ENCODE results near the gene ITSN2. TPM values are rescaled to one million over a fixed set of nuclear protein-coding genes. Genes with fewer than 3 reads are reported as not detected.

ITSN2 gene
- total and polyA plus RNA-seq, 12 donors, result 35.1 to 108 (median 59.8) TPM

DNA sequence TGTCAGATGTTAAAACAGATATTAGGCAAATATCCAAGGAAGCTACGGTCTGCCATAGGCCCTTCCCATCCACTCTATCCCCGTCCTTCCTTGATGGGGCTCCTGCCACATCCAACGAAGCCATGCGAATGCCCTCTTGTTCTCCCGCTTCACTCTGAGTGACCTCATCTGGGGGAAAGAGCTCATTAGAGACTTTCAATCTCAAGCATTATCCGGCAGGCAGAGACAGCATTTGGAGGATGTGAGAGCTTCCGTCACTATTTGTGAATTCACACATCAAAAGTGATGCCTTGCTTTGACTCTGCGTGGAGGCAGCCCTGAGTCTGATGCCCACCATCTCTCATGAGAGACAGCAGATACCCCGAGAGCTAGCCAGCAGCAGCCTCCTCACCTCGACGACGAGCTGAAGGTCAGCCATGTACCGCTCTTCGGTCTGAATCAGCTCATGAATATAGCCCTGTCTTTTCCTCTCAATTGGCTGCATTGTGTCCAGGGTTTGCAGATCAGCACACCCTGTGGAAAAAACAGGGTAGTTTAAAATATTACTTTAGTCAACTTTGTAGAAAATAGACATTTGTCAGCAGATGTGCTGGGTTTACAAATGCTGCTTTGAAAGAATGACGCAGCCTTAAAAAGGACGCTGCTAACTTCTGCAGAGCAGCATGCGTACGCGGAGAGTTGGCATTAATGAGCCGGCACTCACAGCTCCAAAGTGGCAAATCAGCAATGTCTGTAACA, 139.6 kb downstream of the ITSN2 start:
- H3K4me3 ChIP-seq, result no peak overlapping the region
- TF ChIP-seq, protein P1, sequence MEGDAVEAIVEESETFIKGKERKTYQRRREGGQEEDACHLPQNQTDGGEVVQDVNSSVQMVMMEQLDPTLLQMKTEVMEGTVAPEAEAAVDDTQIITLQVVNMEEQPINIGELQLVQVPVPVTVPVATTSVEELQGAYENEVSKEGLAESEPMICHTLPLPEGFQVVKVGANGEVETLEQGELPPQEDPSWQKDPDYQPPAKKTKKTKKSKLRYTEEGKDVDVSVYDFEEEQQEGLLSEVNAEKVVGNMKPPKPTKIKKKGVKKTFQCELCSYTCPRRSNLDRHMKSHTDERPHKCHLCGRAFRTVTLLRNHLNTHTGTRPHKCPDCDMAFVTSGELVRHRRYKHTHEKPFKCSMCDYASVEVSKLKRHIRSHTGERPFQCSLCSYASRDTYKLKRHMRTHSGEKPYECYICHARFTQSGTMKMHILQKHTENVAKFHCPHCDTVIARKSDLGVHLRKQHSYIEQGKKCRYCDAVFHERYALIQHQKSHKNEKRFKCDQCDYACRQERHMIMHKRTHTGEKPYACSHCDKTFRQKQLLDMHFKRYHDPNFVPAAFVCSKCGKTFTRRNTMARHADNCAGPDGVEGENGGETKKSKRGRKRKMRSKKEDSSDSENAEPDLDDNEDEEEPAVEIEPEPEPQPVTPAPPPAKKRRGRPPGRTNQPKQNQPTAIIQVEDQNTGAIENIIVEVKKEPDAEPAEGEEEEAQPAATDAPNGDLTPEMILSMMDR (IDR thresholded peaks at IDR 0.05), result no peak
- no peak for TF ChIP-seq POLR2A (IDR thresholded peaks at IDR 0.05)

DNA sequence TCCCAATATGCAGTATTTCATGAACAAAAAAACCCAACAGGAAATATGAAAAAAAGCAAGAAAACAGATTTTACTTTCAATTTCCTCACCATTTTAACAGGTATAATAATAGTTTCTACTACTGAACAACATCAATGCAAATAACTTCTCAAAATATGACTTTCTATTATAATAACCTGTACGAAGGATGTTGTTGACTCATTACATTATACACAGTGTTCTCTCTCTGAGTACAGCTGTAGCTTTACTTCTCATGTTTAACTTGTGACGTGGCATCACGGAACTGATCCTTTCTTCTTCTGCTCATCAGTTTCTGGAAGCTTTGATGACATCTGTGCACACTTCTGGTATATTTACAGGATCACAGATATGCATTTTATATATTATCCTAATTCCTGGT, 145.5 kb downstream of the ITSN2 start:
- intact Hi-C loops (cut with DNase I), result no loop called here
- WGBS, 4 donors, result 90 to 92% (median 91%) methylated on average over 3 of the region's 3 CpGs
- no peak overlapping the region for H3K27ac ChIP-seq
- peaks cover 0 to 57% of the 10 kb centered on the region in 2 donors for H3K36me3 ChIP-seq (replicated peaks in 1 of 2)
- DNase-seq, result no peak
- TF ChIP-seq POLR2A (IDR thresholded peaks at IDR 0.05), result no peak
- TF ChIP-seq, protein P1 (IDR thresholded peaks at IDR 0.05), result no peak
- no peak overlapping the region for H3K4me3 ChIP-seq
- no peaks in the 10 kb centered on the region for H3K27me3 ChIP-seq
- peaks cover 7 to 10% of the 10 kb centered on the region in 2 donors for H3K4me1 ChIP-seq (replicated peaks in 1 of 2)
- H3K9me3 ChIP-seq (replicated peaks in 1 of 3), result no peaks in the 10 kb centered on the region

More for the DNA sequence above, 139.6 kb downstream of the ITSN2 start:
- Histone ChIP-seq H3K27me3 (no peaks in the 10 kb centered on the region), H3K4me1 (replicated peaks in 1 of 2) (peaks cover 7 to 10% of the 10 kb centered on the region in 2 donors), H3K9me3 (replicated peaks in 1 of 3) (no peaks in the 10 kb centered on the region), H3K27ac (no peak overlapping the region), H3K36me3 (replicated peaks in 1 of 2) (peaks cover 0 to 22% of the 10 kb centered on the region in 2 donors)
- DNase-seq, result peak in 1 of 7 donors; percentile 39
- 82 to 89% (median 83%) methylated on average over 20 of the region's 20 CpGs for WGBS, 4 donors
- intact Hi-C loops (cut with DNase I), result loop anchor here in 1 of 2 donors (10.0 kb wide), 1 partner anchor 164 kb away; no protein-coding TSS in a partner anchor

DNA sequence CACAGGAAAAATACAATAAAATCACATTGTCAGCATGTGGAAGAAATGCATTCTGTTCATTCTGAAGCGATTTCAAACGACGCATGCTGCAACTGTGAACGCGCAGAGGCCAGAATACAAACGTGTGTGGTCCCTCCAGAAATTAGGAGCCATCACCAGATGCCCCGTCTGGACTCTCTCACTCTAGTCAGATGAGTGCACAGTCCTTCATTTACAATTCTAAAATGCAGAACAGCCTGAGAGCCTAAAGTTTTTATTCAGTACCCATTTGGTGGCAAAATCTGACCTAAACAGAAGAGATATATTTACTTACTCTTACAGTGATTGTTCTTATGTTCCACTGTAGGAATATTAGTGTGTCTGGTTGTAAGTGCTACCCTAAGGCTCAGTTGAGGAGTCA, 148.9 kb downstream of the ITSN2 start:
- no peaks in the 10 kb centered on the region for H3K27me3 ChIP-seq
- H3K27ac ChIP-seq, result no peak overlapping the region
- no peak overlapping the region for H3K4me3 ChIP-seq
- intact Hi-C loops (cut with DNase I), result no loop called here
- WGBS, 4 donors, result 83 to 86% (median 86%) methylated on average over 7 of the region's 7 CpGs
- H3K36me3 ChIP-seq (replicated peaks in 1 of 2), result peaks cover 0 to 79% of the 10 kb centered on the region in 2 donors
- no peak for DNase-seq
- no peaks in the 10 kb centered on the region for H3K4me1 ChIP-seq (replicated peaks in 1 of 2)
- no peaks in the 10 kb centered on the region for H3K9me3 ChIP-seq (replicated peaks in 1 of 3)
- TF ChIP-seq, protein P1 (IDR thresholded peaks at IDR 0.05), result no peak
- no peak for TF ChIP-seq POLR2A (IDR thresholded peaks at IDR 0.05)

DNA sequence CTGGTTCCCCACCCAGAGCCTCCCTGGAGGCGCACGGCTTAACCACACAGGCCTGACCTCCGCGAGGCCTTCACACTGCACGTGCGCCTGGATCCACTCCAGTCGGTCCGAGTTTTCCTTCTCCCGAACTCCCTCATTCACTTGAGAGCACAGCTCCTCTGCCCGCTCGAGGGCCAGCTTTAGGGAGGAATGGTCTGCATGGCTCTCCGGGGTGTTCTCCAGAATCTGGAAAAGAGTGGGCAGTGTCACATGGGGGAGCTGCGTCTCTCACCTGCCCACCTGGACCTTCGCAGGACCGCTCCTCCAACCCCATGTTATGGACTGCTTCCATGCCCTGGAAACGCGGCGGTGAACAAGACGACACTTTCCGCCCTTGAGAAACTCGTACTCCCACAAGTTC, 149.6 kb downstream of the ITSN2 start:
- peak in 1 of 7 donors; percentile 43 for DNase-seq
- TF ChIP-seq POLR2A (IDR thresholded peaks at IDR 0.05), result no peak
- TF ChIP-seq, protein P1 (IDR thresholded peaks at IDR 0.05), result no peak
- Histone ChIP-seq H3K4me1 (replicated peaks in 1 of 2) (no peaks in the 10 kb centered on the region), H3K36me3 (replicated peaks in 1 of 2) (peaks cover 0 to 75% of the 10 kb centered on the region in 2 donors), H3K27ac (no peak overlapping the region), H3K9me3 (replicated peaks in 1 of 3) (no peaks in the 10 kb centered on the region), H3K4me3 (no peak overlapping the region), H3K27me3 (no peaks in the 10 kb centered on the region)
- intact Hi-C loops (cut with DNase I), result no loop called here
- 95 to 96% (median 95%) methylated on average over 14 to 21 of the region's 21 CpGs for WGBS, 4 donors
